Heart left ventricle (tissue), 16 donors: ENCODE results near the gene PSD4. TPM values are rescaled to one million over a fixed set of nuclear protein-coding genes. Genes with fewer than 3 reads are reported as not detected.

Source experiments
- ATAC-seq, 4 donors: fragments of 200-7000 bp; cut with Tn5 transposase; one replicate each; pipeline ENCODE4 v1.9.1; 2020 to 2022; ENCODE audit warnings: moderate library complexity in 4 of 4, mild to moderate bottlenecking in 3 of 4, moderate number of reproducible peaks in 1 of 4
- DNase-seq, 5 donors: peaks; one replicate each; pipeline ENCODE4 v3.0.0-alpha.2; 2020
- H3K27ac ChIP-seq, 12 donors: fragments of 200-600 bp; sonication (generic) in 4 of 12; one replicate each; pipeline versions ENCODE4 v1.5.0 to v1.8.0; 2016 to 2022; ENCODE audit warnings: mild to moderate bottlenecking in 2 of 12
- H3K27me3 ChIP-seq, 9 donors: fragments of 200-600 bp; sonication (generic) in 2 of 9; one replicate each; pipeline versions ENCODE4 v1.5.1 to v1.8.0; 2016 to 2022; ENCODE audit warnings: mild to moderate bottlenecking in 3 of 9
- H3K36me3 ChIP-seq, 9 donors: fragments of 200-600 bp; sonication (generic) in 2 of 9; one replicate each; pipeline versions ENCODE4 v1.5.0 to v1.8.0; 2018 to 2022; ENCODE audit warnings: mild to moderate bottlenecking in 2 of 9
- H3K4me1 ChIP-seq, 12 donors: fragments of 200-600 bp; sonication (generic) in 4 of 12; one replicate each; pipeline versions ENCODE4 v1.5.0 to v1.8.0; 2016 to 2022; ENCODE audit warnings: mild to moderate bottlenecking in 3 of 12
- H3K4me3 ChIP-seq, 12 donors: fragments of 200-600 bp; sonication (generic) in 4 of 12; one replicate each; pipeline versions ENCODE4 v1.5.0 to v1.8.0; 2017 to 2022; ENCODE audit warnings: mild to moderate bottlenecking in 9 of 12, moderate library complexity in 4 of 12
- H3K9me3 ChIP-seq, 12 donors: fragments of 200-600 bp; sonication (generic) in 4 of 12; one replicate each; pipeline versions ENCODE4 v1.5.0 to v1.8.0; 2016 to 2022; ENCODE audit warnings: mild to moderate bottlenecking in 1 of 12
- CTCF ChIP-seq, 12 donors: fragments of 200-600 bp; sonication (generic) in 4 of 12; IDR thresholded peaks; one replicate each; pipeline versions ENCODE4 v1.5.0 to v1.8.0; 2018 to 2022; ENCODE audit warnings: antibody characterized with exemption in 12 of 12, mild to moderate bottlenecking in 5 of 12
- POLR2A ChIP-seq, 2 donors: fragments of 450-650 bp; IDR thresholded peaks; one replicate each; pipeline ENCODE4 v1.6.1; 2017; ENCODE audit warnings: antibody characterized with exemption in 2 of 2, mild to moderate bottlenecking in 2 of 2, moderate library complexity in 2 of 2
- WGBS, 4 donors: extraction: QIAGEN DNeasy Blood & Tissue Kit in 2 of 4; methylation state at CpG; one replicate each; pipeline versions ENCODE4 v1.1.5 to v1.1.7; 2013 to 2018; 5-methylcytosine and 5-hydroxymethylcytosine counted together
- intact Hi-C, 10 donors: fragments of 100-400 bp; cut with DNase I; formaldehyde crosslinking; loops; one replicate each; pipeline versions ENCODE4 v1.11.1 to v1.14.2; 2022
- polyA plus RNA-seq, 2 donors: library from polyadenylated mRNA; stranded (reverse); fragments of 200-250 nt; gene quantifications; one replicate each; pipeline ENCODE4 v1.2.3, GENCODE V29; 2013
- total RNA-seq, 9 donors: library from RNA; depleted of rRNA in 2 of 9; stranded (reverse); fragments of >200 nt in 2 of 9; fragmentation: NEBNext Ultra II Directional in 3 of 9; extraction: Animal tissue kit (Norgen Biotek cat#: 25700) in 3 of 9; gene quantifications; one replicate each; pipeline versions ENCODE4 v1.1.0 to v1.2.4, GENCODE V29; 2016 to 2023
- donor health status: ischemic (EF 13 %, LVEDD 7.1; RV severe dilation, severe dysfunction).
- donor health status: healthy with polysubstance abuse.
- donor health status: DM: no; HTN: yes; CAD: no.
- donor health status: DM: no; HTN: no; CAD: no.
- donor health status: ischemic (EF 25% LVEDD 6.9; RV normal size, moderate dysfunction).
- donor health status: ischemic (EF 25% LVEDD 5.7; RV mildly dilated, moderate dysfunction).
- donor health status: healthy.
- donor health status: DM: yes; HTN: yes; CAD: no.
- donor health status: ischemic (EF 35%, LVEDD 5.7; RV mildly dilated, moderate dysfunction).
- donor health status: nonischemic (EF 11% LVEDD 7.7; RV severe dilation, severe dysfunction).
- donor health status: DM: yes; HTN: yes; CAD: no.
- donor health status: PGD.
- donor health status: ischemic (EF 29% LVEDD 5.4; RV normal size, mild dysfunction).
- donor health status: nonischemic (EF 23%, LVEDD 6.1; RV moderate dilation, normal function).

PSD4 gene
- total and polyA plus RNA-seq, 11 donors = 0.65 to 23.4 (median 1.9) TPM

- no peak overlapping the region for H3K27ac ChIP-seq
- H3K4me3 ChIP-seq = peak overlapping the region in 1 of 12 donors; percentile 22
- H3K9me3 ChIP-seq = no peaks in the 10 kb centered on the region
- intact Hi-C loops = no loop called here
- H3K27me3 ChIP-seq = no peaks in the 10 kb centered on the region
- DNase-seq (no peak), ATAC-seq (no peak)
- H3K4me1 ChIP-seq = peaks cover 0 to 41% (median 22%) of the 10 kb centered on the region in 12 donors
- no peak for TF ChIP-seq CTCF (IDR thresholded peaks at IDR 0.05)
- TF ChIP-seq POLR2A (IDR thresholded peaks at IDR 0.05) = no peak
- WGBS, 4 donors = 82 to 92% (median 90%) methylated on average over 6 of the region's 6 CpGs
- H3K36me3 ChIP-seq = no peaks in the 10 kb centered on the region
Measured at GRCh38 chr2:113220970-113221708, 47.4 kb downstream of the PSD4 start.

GRCh38 chr2:113221846-113222245 lies 48.1 kb downstream of the PSD4 start:
- Histone ChIP-seq H3K27ac (no peak overlapping the region), H3K27me3 (no peaks in the 10 kb centered on the region), H3K36me3 (no peaks in the 10 kb centered on the region), H3K4me1 (peaks cover 0 to 41% (median 20%) of the 10 kb centered on the region in 12 donors), H3K9me3 (no peaks in the 10 kb centered on the region), H3K4me3 (no peak overlapping the region)
- ATAC-seq = no peak
- intact Hi-C loops = no loop called here
- DNase-seq = no peak
- TF ChIP-seq POLR2A (IDR thresholded peaks at IDR 0.05) (no peak), CTCF (IDR thresholded peaks at IDR 0.05) (no peak)
- WGBS, 4 donors = 68 to 78% (median 73%) methylated on average over 6 of the region's 6 CpGs

- no peak for TF ChIP-seq CTCF (IDR thresholded peaks at IDR 0.05)
- no peak for TF ChIP-seq POLR2A (IDR thresholded peaks at IDR 0.05)
- intact Hi-C loops = no loop called here
- Histone ChIP-seq H3K4me3 (no peak overlapping the region), H3K27ac (no peak overlapping the region), H3K9me3 (no peaks in the 10 kb centered on the region), H3K27me3 (no peaks in the 10 kb centered on the region), H3K4me1 (peaks cover 0 to 21% (median under 1%) of the 10 kb centered on the region in 12 donors), H3K36me3 (no peaks in the 10 kb centered on the region)
- DNase-seq (no peak), ATAC-seq (no peak)
- 88 to 96% (median 92%) methylated on average over 1 of the region's 1 CpG for WGBS, 4 donors
Measured at GRCh38 chr2:113223813-113224212, 50.0 kb downstream of the PSD4 start.

GRCh38 chr2:113224647-113225236 lies 51.0 kb downstream of the PSD4 start:
- intact Hi-C loops = no loop called here
- ATAC-seq (no peak), DNase-seq (no peak)
- no peak overlapping the region for H3K4me3 ChIP-seq
- TF ChIP-seq CTCF (IDR thresholded peaks at IDR 0.05) (no peak), POLR2A (IDR thresholded peaks at IDR 0.05) (no peak)
- H3K27me3 ChIP-seq = no peaks in the 10 kb centered on the region
- no peaks in the 10 kb centered on the region for H3K36me3 ChIP-seq
- H3K27ac ChIP-seq = no peak overlapping the region
- no peaks in the 10 kb centered on the region for H3K9me3 ChIP-seq
- H3K4me1 ChIP-seq = peaks cover 0 to 15% (median 0%) of the 10 kb centered on the region in 12 donors
- WGBS, 4 donors = 65 to 74% (median 67%) methylated on average over 2 of the region's 2 CpGs
